ENCODE data around the gene ANKFY1.

- TF ChIP-seq CTCF (IDR thresholded peaks at IDR 0.05) (no peak), NFE2L1 (CRISPR knock-in tag; IDR thresholded peaks at IDR 0.05) (no peak), E2F4 (CRISPR knock-in tag; IDR thresholded peaks at IDR 0.05; ENCODE audit: borderline replicate concordance, low read depth) (no peak), NR2C2 (CRISPR knock-in tag; IDR thresholded peaks at IDR 0.05) (no peak), ZBTB43 (CRISPR knock-in tag; IDR thresholded peaks at IDR 0.05) (no peak), PREB (CRISPR knock-in tag; IDR thresholded peaks at IDR 0.05; ENCODE audit: borderline replicate concordance) (no peak), ELF4 (CRISPR knock-in tag; IDR thresholded peaks at IDR 0.05; ENCODE audit: low read depth) (no peak), ARID4B (CRISPR knock-in tag; IDR thresholded peaks at IDR 0.05; ENCODE audit: borderline replicate concordance) (no peak), CREB1 (CRISPR knock-in tag; IDR thresholded peaks at IDR 0.05) (no peak), MLX (CRISPR knock-in tag; IDR thresholded peaks at IDR 0.05) (no peak), JUN (CRISPR knock-in tag; IDR thresholded peaks at IDR 0.05) (no peak), ETV6 (CRISPR knock-in tag; IDR thresholded peaks at IDR 0.05) (no peak), MXD4 (CRISPR knock-in tag; IDR thresholded peaks at IDR 0.05; ENCODE audit: borderline replicate concordance) (no peak)
Measured at GRCh38 chr17:4170639-4171280, 93.0 kb downstream of the ANKFY1 start.
